GM19351 (cell line): ENCODE measurements around the gene TMC7.
"Not testable (repeated sequence)": the region's sequence is repeated elsewhere in the genome, so short reads cannot be mapped to it uniquely, and the experiment has no call there.

Experiments
- ATAC-seq: cut with Tn5 transposase; IDR thresholded peaks from one replicate; pipeline ENCODE4 v1.9.1; 2021; ENCODE audit warnings: mild to moderate bottlenecking, moderate library complexity; ENCODE audit not compliant: unreplicated experiment

Gene TMC7

DNA sequence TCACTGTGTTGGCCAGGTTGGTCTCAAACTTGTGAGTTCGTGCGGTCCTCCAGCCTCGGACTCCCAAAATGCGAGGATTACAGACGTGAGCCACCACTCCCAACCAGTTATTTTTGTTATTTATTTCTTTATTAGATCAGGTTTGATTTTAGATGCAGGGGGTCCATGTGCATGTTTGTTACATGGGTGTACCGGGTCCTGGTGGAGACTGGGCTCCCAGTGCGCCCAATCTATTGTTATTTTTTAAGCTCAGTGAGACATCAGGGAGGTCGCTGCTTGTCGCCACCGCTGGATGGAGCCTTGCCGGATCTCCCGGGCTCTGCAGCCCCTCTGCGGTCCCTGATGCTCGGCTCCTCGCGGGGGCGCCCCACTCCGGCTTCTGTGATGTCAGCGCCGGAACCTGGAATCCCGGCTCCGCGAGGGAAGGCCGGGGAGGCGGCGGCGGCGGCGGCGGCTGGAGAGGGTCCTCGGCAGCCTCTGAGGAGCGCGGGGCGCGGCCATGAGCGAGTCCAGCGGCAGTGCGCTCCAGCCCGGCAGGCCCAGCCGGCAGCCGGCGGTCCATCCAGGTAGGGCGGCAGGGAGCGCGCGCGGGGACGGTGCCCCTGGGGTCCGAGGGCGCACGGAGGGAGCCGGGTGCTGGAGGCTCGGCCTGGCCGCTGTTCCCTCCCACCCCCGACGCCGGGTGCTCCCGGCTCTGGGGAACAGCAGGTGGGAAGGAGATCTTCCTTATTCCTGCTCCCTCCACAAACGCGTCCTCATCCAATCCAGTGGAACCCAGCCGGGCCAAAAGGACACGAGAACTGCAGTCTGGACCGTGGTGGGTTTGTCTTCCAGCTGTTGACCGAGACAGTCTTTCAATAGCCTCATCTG lies at the start of gene TMC7:
Gene TMC7 (plus strand): TSS at position 370 of the 870 bp plus-strand sequence. CDS start 130 bp downstream, at position 500.
- no peak for ATAC-seq

GRCh38 chr16:18936727-18937340 lies 46.9 kb upstream of the TMC7 start:
- no peak for ATAC-seq

- ATAC-seq, result no peak
Measured at GRCh38 chr16:18937390-18937789, 46.3 kb upstream of the TMC7 start.

DNA sequence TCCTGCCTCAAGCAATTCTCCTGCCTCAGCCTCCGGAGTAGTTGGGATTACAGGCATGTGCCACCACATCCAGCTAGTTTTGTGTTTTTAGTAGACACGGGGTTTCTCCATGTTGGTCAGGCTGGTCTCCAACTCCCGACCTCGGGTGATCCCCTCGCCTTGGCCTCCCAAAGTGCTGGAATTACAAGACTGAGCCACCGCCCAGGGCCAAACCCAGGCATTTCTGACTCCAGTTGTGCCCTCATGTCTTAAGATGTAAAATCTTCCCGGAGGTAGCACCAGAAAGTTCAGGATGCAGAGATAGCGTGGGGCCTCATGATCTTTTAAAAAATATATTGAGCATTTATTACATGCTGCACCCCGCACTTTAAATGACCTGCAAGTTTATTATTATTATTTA lies 44.7 kb upstream of the TMC7 start:
- ATAC-seq, result no peak

- no peak for ATAC-seq
Measured at GRCh38 chr16:18941471-18941870, 42.3 kb upstream of the TMC7 start.

- no peak for ATAC-seq
Measured at GRCh38 chr16:18942061-18942460, 41.7 kb upstream of the TMC7 start.

DNA sequence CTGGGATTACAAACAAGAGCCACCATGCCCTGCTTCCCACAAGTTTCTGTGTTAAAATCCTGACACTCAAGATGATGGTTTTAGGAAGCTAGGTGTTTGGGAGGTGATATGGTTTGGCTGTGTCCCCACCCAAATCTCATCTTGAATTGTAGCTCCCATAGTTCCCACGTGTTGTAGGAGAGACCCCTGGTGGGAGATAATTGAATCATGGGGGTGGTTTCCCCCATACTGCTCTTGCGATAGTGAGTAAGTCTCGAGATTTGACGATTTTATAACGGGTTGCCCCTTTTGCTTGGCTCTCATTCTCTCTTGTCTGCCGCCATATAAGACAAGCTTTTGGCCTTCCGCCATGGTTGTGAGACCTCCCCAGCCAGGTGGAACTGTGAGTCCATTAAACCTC lies 40.3 kb upstream of the TMC7 start:
- ATAC-seq, result no peak

DNA sequence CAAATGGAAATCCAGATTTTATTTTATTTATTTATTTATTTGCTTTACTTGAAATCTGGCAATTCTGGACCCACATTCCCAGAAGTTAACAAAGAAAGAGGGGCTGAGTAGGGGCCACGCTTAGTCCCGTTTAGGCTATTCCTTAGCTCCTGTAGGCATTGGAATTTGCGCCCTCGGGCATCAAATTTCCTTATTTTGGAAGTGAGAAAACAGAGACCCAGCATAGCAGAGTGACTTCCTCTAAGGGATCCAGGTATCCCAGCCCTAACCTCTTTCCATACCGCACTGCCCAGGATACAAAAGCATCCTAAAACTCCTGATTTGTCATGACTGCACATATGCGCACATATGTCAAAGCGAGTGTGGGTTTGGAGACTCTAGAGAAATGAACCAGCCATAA lies 38.5 kb upstream of the TMC7 start:
- ATAC-seq, result no peak

DNA sequence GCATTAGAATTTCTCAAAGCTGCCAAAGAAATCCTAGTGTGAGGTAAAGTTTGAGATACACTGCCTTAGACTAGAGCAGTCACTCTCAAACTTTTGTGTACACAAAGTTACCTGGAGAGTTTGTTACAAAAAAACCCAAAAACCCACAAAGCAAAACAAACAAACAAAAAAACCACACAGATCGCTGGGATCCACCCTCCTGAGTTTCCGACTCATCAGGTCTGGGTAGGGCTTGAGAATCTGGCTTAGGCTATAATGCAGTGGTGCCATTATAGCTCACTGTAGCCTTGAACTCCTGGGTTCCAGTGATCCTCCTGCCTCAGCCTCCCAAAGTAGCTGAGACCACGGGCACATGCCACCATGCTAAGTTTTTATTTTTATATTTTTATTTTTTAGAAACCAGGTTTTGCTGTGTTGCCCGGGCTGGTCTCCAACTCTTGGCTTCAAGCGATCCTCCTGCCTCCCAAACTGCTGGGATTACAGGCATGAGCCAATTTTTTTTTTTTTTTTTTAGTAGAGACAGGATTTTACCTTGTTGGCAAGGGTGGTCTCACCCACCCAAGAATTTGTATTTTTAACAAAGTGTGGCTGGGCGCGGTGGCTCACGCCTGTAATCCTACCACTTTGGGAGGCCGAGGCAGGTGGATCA lies 35.2 kb upstream of the TMC7 start:
- ATAC-seq, result no peak

DNA sequence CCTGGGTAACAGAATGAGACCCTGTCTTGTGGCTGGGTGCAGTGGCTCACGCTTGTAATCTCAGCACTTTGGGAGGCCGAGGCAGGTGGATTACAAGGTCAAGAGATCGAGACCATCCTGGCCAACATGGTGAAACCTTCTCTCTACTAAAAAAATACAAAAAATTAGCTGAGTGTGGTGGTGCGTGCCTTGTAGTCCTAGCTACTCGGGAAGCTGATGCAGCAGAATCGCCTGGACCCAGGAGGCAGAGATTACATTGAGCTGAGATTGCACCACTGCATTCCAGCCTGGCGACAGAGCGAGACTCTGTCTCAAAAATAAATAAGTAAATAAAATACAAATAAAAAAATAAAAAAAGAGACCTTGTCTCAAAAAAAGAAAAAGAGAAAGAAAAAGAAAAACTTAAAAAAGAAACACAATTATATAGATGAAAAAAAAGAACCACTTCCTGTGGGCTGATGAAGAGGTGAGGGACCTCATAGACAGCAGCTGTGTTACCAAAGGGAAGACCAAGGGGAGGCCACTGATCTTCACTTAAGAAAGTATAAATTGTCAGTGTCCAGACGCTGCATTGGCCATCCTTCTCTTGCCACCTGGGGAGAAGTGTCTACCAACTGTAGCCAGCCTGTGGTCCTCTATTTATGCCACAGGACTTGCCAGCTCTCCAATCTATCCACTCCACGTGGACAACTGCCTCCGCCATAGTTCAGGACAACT lies 33.1 kb upstream of the TMC7 start:
- ATAC-seq, result no peak

- ATAC-seq, result no peak
Measured at GRCh38 chr16:18953547-18953946, 30.2 kb upstream of the TMC7 start.

- not testable (repeated sequence) for ATAC-seq
Measured at GRCh38 chr16:18955874-18956580, 27.7 kb upstream of the TMC7 start.

DNA sequence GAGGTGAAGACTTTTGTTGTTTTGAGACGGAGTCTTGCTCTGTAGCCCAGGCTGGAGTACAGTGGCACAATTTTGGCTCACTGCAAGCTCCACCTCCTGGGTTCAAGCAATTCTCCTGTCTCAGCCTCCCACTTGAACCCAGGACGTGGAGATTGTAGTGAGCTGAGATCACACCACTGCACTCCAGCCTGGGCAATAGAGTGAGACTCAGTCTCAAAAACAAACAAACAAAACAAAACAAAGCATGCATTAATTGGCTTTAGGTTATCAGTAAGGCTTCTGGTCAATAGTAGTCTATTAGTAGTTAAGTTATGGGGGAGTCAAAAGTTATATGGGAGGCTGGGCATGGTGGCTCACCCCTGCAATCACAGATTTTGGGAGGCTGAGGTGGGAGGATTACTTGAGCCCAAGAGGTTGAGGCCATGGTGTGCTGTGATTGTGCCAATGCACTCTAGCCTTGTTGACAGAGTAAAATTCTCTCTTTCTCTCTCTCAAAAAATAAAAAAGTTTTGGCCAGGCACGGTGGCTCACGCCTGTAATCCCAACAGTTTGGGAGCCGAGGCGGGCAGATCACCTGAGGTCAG lies 27.0 kb upstream of the TMC7 start:
- ATAC-seq, result not testable (repeated sequence)

- ATAC-seq, result no peak
Measured at GRCh38 chr16:18958621-18959029, 25.1 kb upstream of the TMC7 start.

DNA sequence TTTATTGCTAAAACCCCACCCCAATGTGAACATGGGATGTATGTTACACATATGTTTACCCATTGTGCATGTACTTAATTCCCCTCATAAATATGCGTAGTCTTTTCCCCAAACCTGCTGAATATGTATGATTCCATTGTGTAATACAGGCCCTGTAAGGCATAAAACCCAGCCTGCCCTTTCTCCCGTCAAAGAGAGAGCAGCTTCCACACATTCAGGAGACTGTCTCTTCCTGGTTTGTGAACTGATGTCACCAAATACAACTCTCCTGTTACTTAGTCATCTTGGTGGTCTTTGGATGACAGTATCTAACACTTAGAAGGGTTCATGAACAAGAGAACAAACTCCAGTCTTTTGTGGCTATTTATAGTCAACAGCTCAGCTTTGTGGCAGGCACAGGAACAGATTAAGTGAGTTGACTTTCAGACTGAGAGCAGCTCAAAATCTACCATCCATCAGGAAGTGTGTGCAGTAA lies 24.7 kb upstream of the TMC7 start:
- no peak for ATAC-seq

DNA sequence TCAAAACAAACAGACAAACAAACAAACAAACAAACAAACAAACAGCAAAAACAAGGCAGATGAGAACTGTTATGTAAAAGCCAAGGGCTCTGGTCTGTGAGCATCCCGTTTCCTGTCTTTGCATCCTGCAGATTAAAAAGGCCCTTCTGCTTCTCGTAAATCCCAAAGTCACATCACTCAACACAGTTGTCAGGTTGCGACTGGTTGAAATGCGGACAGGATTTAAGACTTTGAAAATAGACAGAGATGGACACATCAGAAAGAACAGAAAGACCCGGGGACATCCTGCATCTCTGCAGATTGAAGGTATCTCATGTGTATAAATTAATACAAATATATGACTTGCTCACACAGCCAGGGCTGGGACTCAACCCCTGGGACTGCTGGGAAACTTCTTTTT lies 18.2 kb upstream of the TMC7 start:
- no peak for ATAC-seq

DNA sequence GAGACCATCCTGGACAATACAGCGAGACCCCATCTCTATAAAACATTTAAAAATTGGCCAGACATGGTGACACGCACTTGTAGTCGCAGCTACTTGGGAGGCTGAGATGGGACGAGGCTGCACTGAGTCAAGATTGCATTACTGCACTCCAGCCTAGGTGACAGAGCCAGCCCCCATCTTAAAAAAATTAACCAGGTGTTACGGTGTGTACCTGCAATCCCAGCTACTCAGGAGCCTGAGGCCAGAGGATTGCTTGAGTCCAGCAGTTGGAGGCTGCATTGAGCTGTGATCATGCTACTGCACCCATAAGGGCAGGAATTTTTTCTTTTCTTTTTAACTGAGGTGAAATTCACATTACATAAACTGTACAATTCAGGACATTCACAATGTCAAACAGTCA lies 16.9 kb upstream of the TMC7 start:
- ATAC-seq, result no peak

DNA sequence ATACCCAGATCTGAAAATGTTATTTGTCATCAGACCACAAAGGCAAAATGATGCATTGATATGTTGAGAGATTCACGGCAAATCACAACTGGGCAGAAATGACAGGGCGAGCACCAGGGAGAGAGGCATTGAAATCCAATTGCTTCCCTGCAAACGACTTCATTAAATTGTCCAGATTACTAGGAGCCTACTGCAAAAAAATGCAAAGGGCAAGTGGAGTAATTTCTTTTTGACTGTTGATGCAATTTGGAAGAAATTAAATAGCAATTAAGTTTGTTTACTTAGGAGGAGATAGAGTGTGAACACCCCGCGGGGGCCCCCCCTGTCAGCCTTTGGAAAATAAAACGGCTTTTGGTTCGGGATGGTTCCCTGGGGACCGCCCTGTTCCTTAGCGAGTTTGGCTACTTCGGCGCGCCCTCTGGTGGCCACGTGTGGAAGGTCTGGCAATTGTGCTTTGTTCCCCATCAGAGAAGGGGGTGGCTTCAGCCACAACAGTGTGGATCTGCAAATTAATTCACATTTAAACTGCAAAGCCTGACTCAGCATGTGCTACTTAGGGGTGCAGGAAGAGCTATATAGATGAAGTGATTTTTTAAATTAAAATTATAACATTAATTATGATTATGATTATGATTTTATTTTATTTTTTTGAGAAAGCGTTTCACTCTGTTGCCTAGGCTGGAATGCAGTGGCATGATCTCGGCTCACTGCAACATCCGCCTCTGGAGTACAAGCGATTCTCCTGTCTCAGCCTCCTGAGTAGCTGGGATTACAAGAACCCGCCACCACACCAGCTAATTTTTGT lies 14.5 kb upstream of the TMC7 start:
- no peak for ATAC-seq

DNA sequence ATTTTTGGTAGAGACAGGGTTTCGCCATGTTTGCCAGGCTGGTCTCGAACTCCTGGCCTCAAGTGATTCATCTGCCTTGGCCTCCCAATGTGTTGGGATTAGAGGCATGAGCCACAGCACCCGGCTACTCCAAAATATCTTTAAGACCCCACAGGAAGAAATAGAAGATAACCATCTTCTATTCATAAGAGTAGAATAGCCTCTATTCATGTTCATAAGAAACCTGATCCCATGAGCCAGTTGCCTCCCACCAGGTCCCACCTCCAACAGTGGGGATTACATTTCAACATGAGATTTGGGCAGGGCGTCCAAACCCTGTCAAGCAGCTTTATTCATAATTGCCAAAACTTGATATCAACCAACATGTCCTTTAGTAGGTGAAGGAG lies 13.9 kb upstream of the TMC7 start:
- ATAC-seq, result no peak
